ENCODE measurements around the gene ATF7IP2. TPM values are rescaled to one million over a fixed set of nuclear protein-coding genes. Genes with fewer than 3 reads are reported as not detected.
A peak's percentile ranks its signal among the peaks of the same experiment; 100 is the strongest.

Gene ATF7IP2
- total and polyA plus RNA-seq, 2 of the 13 experiments (the other 11 are each of a cell fraction or from before 2014, with no cell fraction given): 117 to 217 TPM

GRCh38 chr16:10362077-10362863 lies 23.6 kb upstream of the ATF7IP2 start (continued):
- no peak for TF ChIP-seq ZNF414 (CRISPR knock-in tag; IDR thresholded peaks at IDR 0.05)
- TF ChIP-seq FOXA3 (CRISPR knock-in tag; IDR thresholded peaks at IDR 0.05): peak; percentile 78
- TF ChIP-seq SRSF4 (IDR thresholded peaks at IDR 0.05; ENCODE audit: low read depth, low read length, poor library complexity, severe bottlenecking): no peak
- TF ChIP-seq RXRB (CRISPR knock-in tag; IDR thresholded peaks at IDR 0.05; ENCODE audit: borderline replicate concordance): peak; percentile 65
- TF ChIP-seq ETV6 (CRISPR knock-in tag; conservative IDR thresholded peaks at IDR 0.05): peak; percentile 32; the same call in 1 of the 2 replicates
- no peak; the same call in 1 of the 2 replicates for TF ChIP-seq ARID4A (CRISPR knock-in tag; IDR thresholded peaks at IDR 0.05; ENCODE audit: borderline replicate concordance)
- TF ChIP-seq, protein P1, sequence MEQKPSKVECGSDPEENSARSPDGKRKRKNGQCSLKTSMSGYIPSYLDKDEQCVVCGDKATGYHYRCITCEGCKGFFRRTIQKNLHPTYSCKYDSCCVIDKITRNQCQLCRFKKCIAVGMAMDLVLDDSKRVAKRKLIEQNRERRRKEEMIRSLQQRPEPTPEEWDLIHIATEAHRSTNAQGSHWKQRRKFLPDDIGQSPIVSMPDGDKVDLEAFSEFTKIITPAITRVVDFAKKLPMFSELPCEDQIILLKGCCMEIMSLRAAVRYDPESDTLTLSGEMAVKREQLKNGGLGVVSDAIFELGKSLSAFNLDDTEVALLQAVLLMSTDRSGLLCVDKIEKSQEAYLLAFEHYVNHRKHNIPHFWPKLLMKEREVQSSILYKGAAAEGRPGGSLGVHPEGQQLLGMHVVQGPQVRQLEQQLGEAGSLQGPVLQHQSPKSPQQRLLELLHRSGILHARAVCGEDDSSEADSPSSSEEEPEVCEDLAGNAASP (CRISPR knock-in tag; IDR thresholded peaks at IDR 0.05; ENCODE audit: borderline replicate concordance): peak; percentile 81; the same call in 1 of the 2 replicates
- no peak for TF ChIP-seq ZNF781 (CRISPR knock-in tag; IDR thresholded peaks at IDR 0.05; ENCODE audit: borderline replicate concordance, not compliant biosample characterization)
- TF ChIP-seq, protein P2, sequence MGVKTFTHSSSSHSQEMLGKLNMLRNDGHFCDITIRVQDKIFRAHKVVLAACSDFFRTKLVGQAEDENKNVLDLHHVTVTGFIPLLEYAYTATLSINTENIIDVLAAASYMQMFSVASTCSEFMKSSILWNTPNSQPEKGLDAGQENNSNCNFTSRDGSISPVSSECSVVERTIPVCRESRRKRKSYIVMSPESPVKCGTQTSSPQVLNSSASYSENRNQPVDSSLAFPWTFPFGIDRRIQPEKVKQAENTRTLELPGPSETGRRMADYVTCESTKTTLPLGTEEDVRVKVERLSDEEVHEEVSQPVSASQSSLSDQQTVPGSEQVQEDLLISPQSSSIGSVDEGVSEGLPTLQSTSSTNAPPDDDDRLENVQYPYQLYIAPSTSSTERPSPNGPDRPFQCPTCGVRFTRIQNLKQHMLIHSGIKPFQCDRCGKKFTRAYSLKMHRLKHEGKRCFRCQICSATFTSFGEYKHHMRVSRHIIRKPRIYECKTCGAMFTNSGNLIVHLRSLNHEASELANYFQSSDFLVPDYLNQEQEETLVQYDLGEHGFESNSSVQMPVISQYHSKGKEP (CRISPR knock-in tag; IDR thresholded peaks at IDR 0.05): no peak
- no peak for TF ChIP-seq NKX3-1 (CRISPR knock-in tag; IDR thresholded peaks at IDR 0.05)
- TF ChIP-seq ZNF160 (CRISPR knock-in tag; IDR thresholded peaks at IDR 0.05): no peak
- no peak for TF ChIP-seq ZNF224 (CRISPR knock-in tag; IDR thresholded peaks at IDR 0.05)
- TF ChIP-seq, protein P3, sequence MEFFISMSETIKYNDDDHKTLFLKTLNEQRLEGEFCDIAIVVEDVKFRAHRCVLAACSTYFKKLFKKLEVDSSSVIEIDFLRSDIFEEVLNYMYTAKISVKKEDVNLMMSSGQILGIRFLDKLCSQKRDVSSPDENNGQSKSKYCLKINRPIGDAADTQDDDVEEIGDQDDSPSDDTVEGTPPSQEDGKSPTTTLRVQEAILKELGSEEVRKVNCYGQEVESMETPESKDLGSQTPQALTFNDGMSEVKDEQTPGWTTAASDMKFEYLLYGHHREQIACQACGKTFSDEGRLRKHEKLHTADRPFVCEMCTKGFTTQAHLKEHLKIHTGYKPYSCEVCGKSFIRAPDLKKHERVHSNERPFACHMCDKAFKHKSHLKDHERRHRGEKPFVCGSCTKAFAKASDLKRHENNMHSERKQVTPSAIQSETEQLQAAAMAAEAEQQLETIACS (CRISPR knock-in tag; IDR thresholded peaks at IDR 0.05): no peak
- no peak for TF ChIP-seq HCFC1 (IDR thresholded peaks at IDR 0.05; ENCODE audit: low read depth, low read length)
